ENCODE data around the gene TEAD1.

- TF ChIP-seq, protein P1, sequence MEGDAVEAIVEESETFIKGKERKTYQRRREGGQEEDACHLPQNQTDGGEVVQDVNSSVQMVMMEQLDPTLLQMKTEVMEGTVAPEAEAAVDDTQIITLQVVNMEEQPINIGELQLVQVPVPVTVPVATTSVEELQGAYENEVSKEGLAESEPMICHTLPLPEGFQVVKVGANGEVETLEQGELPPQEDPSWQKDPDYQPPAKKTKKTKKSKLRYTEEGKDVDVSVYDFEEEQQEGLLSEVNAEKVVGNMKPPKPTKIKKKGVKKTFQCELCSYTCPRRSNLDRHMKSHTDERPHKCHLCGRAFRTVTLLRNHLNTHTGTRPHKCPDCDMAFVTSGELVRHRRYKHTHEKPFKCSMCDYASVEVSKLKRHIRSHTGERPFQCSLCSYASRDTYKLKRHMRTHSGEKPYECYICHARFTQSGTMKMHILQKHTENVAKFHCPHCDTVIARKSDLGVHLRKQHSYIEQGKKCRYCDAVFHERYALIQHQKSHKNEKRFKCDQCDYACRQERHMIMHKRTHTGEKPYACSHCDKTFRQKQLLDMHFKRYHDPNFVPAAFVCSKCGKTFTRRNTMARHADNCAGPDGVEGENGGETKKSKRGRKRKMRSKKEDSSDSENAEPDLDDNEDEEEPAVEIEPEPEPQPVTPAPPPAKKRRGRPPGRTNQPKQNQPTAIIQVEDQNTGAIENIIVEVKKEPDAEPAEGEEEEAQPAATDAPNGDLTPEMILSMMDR (conservative IDR thresholded peaks at IDR 0.05; ENCODE audit: low read depth in 2 of 2): no peak
- TF ChIP-seq EZH2 (IDR thresholded peaks at IDR 0.05; ENCODE audit: low read depth, unreplicated experiment): no peak
- TF ChIP-seq POLR2AphosphoS5 (IDR thresholded peaks at IDR 0.05; ENCODE audit: low read depth): no peak
- no peak for TF ChIP-seq EZH2phosphoT487 (IDR thresholded peaks at IDR 0.05; ENCODE audit: unreplicated experiment)
These were observed 42.6 kb downstream of the TEAD1 start for GRCh38 chr11:12716816-12717215.
